Fibroblast of skin of right quadriceps (primary cell): ENCODE results near the gene AP2A2.

Source experiments
- DNase-seq: peaks from one replicate; pipeline ENCODE4 v3.0.0-alpha.2; 2013

Gene AP2A2

GRCh38 chr11:926341-926916, 759 bp downstream of the AP2A2 start:
- peak; percentile 55 for DNase-seq

DNA sequence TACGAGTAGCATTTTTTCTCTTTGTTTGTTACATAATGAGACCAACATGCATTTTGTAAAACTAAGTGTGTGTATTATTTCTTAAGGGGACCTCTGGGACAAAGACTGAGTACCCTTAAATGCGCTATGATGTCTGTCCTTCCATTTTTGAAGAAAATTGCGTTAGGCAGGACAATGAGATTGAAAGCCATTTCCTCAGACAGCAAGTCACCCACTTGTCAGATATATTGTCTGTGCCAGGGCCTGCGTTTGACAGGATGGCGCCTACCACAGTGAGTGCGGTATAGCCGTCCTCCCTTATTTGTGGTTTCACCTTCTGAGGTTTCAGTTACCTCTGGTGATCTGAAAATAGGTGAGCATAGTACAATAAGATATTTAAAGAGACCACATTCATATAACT, 2.2 kb downstream of the AP2A2 start:
- no peak for DNase-seq

DNA sequence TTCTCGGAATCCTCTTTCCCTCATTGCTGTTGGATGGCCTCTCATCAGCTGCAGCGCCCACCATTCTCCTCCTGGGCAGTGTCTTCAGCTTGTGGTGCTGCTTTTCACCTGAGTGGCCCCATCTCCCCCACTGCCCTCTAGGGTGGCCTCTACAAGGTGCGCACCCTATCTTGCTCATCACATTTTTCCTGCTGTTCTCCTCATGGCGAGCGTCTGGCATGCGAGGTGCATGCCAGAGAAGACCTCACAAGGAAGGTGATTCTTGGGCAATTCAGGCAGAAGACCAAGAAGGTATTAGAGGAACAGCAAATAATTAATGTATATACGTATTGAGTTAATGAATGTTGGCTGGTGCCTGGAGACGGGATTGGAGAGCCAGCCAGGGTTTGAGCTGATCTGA, 3.1 kb downstream of the AP2A2 start:
- no peak for DNase-seq

DNA sequence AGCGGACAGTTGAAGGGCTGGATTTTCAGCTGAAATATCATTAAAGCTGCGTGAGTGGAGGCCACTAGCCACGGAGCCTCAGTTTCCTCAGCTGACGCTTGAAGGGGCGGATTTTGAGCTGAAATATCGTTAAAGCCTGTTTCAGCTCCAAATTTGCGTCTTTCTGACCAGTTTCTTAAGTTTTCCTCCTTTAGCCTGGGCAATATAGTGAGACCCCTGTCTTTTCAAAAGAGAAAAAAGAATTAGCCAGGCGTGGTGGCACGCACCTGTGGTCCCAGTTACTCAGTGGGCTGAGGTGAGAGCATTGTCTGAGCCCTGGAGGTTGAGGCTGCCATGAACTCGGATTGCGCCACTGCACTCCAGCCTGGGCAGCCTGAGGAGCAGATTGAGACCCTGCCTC, 3.7 kb downstream of the AP2A2 start:
- DNase-seq = no peak

- no peak for DNase-seq
Measured at GRCh38 chr11:931385-931784, 5.7 kb downstream of the AP2A2 start.

GRCh38 chr11:932435-932834, 6.8 kb downstream of the AP2A2 start:
- DNase-seq = no peak

- DNase-seq = no peak
Measured at GRCh38 chr11:933142-933851, 7.6 kb downstream of the AP2A2 start.

GRCh38 chr11:933936-934335, 8.3 kb downstream of the AP2A2 start:
- DNase-seq = no peak

DNA sequence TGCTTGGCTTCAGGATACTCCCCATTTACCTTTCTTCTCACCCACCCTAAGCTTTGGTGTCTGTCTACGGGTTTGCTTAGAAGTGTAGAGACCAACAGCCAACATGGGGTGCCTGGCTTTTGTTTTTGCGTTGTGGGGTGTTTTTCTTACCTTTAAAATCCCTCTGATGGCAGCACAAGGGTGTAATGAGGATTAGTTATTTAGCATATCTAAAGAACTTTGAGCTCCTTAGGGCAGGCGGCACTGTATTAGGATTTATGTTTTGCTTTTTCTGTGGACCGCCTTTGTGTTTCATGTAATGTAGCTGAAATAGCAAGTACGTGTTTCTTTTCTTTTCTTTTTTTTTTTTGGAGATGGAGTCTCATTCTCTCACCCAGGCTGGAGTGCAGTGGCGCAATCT, 8.9 kb downstream of the AP2A2 start:
- no peak for DNase-seq

DNA sequence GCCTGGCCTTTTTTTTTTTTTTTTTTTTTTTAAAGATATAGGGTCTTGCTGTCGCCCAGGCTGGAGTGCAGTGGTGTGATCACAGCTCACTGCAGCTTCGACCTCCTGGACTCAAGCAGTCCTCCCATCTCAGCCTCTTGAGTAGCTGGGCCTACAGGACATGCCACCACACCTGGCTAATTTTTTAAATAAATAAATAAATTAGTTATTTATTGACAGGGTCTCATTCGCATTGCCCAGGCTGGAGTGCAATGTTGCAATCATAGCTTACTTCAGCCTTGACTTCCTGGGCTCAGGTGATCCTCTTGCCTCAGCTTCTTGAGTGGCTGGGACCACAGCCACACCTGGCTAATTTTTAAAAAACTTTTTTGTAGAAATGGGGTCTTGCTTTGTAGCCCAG, 10.5 kb downstream of the AP2A2 start:
- DNase-seq = no peak

GRCh38 chr11:937841-938261, 12.2 kb downstream of the AP2A2 start:
- DNase-seq = no peak

DNA sequence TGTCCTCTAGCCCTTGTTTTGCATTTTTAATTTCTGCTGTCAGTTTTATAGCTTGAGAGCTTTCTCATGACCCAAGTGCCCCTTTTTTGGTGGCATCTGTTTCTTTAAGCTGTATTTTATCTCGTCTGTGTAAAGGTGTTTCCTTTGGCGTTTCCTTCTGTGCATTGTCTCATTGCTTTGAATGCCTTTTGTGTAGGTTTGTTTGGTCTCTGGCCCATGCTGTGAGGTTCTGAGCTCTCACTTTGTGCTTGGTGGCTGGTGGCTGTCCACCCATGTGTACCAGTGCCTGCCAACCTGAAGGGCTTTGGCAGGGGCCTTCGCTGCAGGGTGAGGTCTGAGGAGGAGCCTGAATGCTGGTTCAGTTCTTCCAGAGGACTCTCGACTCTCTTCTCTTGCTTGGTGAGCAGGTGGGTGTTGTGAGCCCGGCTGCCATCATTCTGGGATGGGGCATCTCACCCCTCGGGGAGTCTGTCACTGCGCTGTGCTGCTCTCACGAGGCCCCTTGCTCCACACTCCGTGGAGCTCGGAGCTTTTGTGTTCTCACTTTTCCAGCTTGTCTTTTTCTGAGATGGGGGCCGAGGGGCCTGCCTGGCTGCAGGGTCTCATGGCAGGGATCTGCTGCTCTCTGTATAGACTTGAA, 14.9 kb downstream of the AP2A2 start:
- no peak for DNase-seq

- DNase-seq = peak; percentile 74
Measured at GRCh38 chr11:942823-943222, 17.2 kb downstream of the AP2A2 start.

GRCh38 chr11:944711-945470, 19.2 kb downstream of the AP2A2 start:
- no peak for DNase-seq

GRCh38 chr11:945986-946385, 20.3 kb downstream of the AP2A2 start:
- DNase-seq = no peak

- DNase-seq = no peak
Measured at GRCh38 chr11:947744-948143, 22.1 kb downstream of the AP2A2 start.

GRCh38 chr11:951507-951906, 25.8 kb downstream of the AP2A2 start:
- no peak for DNase-seq

- DNase-seq = no peak
Measured at GRCh38 chr11:952406-953385, 27.0 kb downstream of the AP2A2 start.

- no peak for DNase-seq
Measured at GRCh38 chr11:953512-953911, 27.8 kb downstream of the AP2A2 start.

- no peak for DNase-seq
Measured at GRCh38 chr11:954392-955153, 28.9 kb downstream of the AP2A2 start.
